Left lobe of liver (tissue), 2 donors: ENCODE data around the gene LRRC18. TPM values are rescaled to one million over a fixed set of nuclear protein-coding genes. Genes with fewer than 3 reads are reported as not detected.
A peak's percentile ranks its signal among the peaks of the same experiment; 100 is the strongest.

ENCODE experiments used
- ATAC-seq: fragments of 200-7000 bp; cut with Tn5 transposase; one replicate; pipeline ENCODE4 v1.9.1; 2020; ENCODE audit warnings: mild to moderate bottlenecking, moderate library complexity
- DNase-seq: peaks from one replicate; pipeline ENCODE4 v3.0.0-alpha.2; 2020; ENCODE audit warnings: low spot score
- total RNA-seq: library from RNA; stranded (reverse); gene quantifications from one replicate; pipeline ENCODE4 v1.2.1, GENCODE V29; 2021
- donor health status: DM: no; HTN: no; CAD: no; lungs with moderate emphysema.
- donor health status: DM: no; HTN: yes; CAD: no.

LRRC18 gene
- total RNA-seq, 1 donor from 2014 or later, result not detected

DNA sequence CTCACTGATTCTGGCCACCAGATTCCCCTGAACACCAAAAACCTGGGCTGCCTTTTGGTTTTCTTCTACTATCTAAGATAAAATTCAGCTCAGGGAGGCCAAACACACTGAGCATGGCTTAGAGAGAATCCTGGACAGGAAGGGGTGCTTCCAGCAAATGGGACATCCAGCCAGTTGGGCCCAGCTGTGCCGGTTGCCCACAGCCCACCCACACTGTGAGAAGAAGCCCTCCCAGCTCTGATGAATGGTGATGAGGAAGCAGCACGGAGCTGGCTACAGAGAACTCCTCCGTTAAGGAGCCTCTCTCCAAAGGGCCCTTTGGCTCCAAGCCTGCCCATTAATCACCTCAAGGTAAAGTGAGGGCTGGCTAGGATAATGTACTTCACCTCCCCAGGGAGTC lies 15.9 kb downstream of the LRRC18 start:
- no peak for ATAC-seq

GRCh38 chr10:48913674-48914073 lies 26.0 kb downstream of the LRRC18 start:
- DNase-seq (no peak), ATAC-seq (no peak)

More for the DNA sequence above, 15.9 kb downstream of the LRRC18 start:
- DNase-seq, result no peak

DNA sequence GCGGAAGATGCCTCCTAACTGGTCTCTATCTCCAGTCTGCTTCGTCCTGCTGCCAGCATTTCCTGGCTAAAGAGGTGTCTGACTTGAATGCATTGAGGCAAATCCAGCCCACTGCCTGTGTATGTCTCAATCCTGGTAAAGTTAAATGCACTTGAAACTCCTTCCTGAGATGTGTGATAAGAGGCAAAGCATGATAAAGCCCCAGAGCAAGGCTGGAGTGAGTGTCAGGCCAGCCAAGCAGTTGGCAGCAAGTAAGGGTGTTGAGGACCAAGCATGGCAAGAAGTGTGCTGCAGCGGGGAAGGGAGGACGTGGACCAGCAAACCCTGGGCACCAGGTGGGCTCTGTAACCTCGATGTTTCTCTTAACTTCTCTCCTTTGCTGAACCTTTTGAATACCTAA lies 29.1 kb downstream of the LRRC18 start:
- no peak for DNase-seq
- no peak for ATAC-seq

DNA sequence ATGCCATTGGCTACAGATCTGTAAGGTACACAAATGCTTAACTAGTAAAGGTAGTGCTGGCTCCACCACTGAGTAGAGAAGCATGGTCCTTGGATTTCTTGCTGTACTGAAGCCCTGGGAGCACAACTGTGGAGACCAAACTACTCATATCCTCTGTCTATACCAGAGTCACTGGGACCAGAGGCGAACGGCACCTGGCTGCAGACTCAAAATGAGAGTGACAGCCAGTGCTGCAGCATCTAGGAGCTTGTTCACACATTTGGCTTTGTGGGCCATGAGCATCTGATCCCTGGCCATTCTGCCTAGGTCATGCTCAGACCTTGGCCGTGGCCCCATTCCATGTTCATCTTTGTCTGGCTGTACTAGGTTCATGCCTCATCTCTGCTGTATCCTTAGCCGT lies 31.9 kb downstream of the LRRC18 start:
- ATAC-seq (no peak), DNase-seq (no peak)

GRCh38 chr10:48906841-48907240 lies 32.8 kb downstream of the LRRC18 start:
- ATAC-seq (no peak), DNase-seq (no peak)

DNA sequence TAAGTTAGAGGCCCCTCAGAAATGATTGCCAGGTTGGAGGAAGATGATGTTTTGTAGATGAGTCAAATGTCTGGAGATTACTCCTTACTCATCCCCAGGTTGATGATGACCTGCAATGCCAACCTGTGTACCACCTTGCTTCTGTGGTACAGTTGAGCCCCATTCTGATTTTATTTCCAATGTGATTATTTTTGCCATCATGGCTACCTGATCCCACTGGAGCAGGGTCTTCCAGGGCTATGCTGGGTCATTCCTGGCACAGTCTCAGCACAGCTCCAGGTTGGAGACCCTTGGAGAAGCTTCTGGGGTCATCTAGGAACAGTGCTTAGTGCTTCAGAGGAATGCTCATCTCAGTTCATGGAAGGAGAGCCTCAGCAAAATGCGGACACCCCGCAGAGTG lies 34.3 kb downstream of the LRRC18 start:
- no peak for DNase-seq
- no peak for ATAC-seq

GRCh38 chr10:48904861-48905260 lies 34.8 kb downstream of the LRRC18 start:
- ATAC-seq, result no peak
- no peak for DNase-seq

- ATAC-seq, result no peak
- DNase-seq, result no peak
Observed at GRCh38 chr10:48903151-48903550, 36.5 kb downstream of the LRRC18 start.

- DNase-seq (no peak), ATAC-seq (no peak)
Observed at GRCh38 chr10:48902096-48902495, 37.5 kb downstream of the LRRC18 start.

GRCh38 chr10:48901319-48901718 lies 38.3 kb downstream of the LRRC18 start:
- DNase-seq (no peak), ATAC-seq (no peak)

GRCh38 chr10:48900371-48900801 lies 39.3 kb downstream of the LRRC18 start:
- ATAC-seq, result peak; percentile 30
- DNase-seq, result no peak

DNA sequence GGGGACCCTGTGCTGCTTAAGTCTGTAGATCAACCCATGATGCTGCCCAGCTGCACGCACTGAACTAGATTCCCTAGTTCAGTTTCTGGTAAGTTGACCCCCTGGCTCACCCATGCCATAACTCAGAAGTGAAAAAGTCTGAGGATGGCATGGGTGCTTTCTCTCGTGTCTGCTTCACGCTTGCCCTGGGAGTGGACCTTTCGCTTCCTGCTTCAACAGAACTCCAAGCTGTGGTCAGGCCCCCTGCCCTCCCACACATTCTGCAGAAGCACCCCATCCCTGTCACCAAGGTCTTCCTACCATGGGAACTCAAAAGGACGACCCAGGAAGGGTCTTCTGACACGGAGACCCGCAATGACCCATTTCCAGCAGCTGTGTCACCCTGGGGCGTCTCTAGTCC lies 39.9 kb downstream of the LRRC18 start:
- ATAC-seq, result no peak
- no peak for DNase-seq

DNA sequence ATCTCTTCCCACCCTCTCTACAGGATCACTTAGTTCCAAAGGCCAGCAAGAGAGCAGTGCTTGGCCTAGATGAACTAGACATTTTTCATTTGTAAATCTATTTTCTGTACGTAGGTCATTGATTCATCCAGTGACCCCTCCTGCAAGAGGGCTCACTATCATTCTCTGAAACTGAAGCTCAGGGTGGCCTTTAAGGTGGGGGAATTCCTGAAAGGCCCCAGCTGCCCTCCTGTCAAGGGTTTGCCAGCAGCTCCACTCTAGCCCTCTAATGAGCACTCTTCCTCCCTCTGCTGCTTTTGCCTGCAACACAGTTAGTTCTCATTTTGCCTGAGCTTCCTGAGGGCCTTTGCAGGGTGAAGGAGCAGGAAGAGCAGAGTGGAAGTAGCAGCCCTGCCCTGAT lies 41.2 kb downstream of the LRRC18 start:
- no peak for DNase-seq

DNA sequence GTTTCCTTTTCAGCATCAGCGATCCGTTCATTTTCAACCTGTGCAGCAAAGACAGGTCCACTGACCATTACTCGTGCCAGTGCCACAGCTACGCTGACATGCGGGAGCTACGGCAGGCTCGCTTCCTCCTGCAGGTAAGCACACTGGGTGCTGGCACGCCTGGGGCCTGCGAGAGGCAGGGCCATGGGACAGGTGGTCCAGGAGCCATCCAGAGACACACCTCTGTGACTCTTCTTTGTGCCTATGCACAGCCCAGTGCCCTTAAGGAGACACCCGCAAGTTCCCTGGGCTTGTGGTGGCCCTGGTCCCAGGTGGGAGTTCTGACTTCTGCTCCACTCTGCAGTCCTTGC lies 42.2 kb downstream of the LRRC18 start:
- DNase-seq, result no peak
- no peak for ATAC-seq

More for the DNA sequence above, 41.2 kb downstream of the LRRC18 start:
- ATAC-seq, result no peak

- no peak for ATAC-seq
- peak; percentile 43 for DNase-seq
Observed at GRCh38 chr10:48896756-48897440, 42.7 kb downstream of the LRRC18 start.

- DNase-seq (no peak), ATAC-seq (no peak)
Observed at GRCh38 chr10:48895803-48896195, 43.8 kb downstream of the LRRC18 start.

DNA sequence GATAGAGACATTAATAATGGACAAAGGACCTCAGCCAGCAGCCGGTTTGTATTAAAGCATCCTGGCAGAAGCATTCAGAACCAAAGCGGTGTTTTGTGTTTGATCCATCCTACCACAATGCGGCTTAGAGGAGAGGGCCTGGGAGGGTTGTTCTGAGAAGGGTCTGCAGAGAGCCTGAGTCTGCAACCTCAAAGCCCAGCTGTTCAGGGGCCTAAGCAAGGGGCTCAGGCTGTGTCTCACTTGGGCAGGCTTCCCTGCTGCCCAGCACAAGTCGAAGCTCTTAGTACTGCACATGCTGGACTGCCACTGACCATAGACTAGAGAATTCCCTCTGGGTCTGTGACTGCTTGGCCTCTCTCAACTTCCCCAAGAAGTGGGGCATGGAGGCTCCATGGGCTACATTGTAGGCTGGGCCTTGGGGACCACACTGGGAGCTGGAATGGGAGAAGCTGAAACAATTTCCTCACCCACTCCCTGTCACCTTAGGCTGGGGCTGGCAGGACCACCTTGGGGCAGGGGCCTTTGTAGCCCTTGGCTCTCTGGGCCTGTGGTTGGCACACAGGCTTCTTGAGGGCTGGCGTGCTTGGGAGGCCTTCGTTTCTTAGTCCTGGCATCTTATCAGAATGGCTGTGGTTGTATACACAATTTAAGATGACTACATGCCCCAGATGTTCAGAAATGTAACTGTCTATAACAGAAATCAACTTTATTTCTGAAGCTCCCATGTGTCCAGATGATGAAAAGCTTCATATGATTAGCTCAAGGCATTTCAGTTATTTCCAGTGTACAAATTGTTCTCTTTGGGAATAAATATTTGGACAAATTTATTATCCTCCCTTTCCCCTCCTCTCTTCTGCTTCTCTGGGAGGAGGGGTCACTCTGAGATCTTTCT lies 44.5 kb downstream of the LRRC18 start:
- no peak for DNase-seq
- no peak for ATAC-seq

DNA sequence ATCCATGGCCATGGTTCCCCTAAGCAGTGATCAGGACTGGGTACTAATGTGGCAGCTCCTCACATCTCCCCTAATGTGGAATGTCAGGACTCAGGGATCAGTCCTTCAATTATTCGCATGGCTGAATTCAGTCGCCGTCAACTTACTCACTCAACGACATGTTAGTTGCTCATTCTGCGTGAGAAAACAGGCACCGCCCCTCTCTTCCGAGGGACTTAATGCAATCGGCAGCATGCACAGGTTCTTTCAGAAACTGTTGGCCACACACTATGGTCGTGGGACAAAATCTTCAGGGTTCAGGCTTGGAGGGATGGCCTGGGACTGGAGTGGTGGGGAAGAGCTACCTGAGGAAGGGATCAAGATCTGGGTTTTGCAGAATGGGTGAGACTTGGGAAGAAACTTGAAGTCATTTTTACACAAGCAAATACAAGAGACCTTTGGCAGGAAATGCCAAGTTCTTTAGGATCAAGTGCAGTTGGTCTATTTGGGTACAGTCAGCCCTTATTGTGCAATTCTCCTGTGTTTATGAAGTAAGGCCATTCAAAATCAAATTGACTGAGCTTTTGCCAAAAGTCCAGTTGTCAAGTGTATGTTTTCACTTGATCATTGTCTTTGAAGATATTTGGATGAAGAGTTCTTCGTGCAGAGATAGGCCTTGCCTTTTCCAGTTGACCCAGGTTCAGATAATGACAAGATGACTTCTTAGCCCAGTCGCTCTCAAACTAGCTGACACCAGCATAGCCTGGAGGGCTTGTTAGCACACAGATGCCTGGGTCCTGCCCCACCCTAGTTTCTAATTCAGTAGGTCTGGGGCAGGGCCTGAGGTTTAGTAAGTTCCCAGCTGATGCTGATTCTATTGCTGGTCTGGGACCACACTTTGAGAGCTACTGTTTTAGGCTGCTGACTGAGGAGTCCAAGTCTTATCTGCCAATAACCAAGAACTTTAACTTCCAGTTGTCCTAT lies 48.5 kb downstream of the LRRC18 start:
- DNase-seq (no peak), ATAC-seq (no peak)

DNA sequence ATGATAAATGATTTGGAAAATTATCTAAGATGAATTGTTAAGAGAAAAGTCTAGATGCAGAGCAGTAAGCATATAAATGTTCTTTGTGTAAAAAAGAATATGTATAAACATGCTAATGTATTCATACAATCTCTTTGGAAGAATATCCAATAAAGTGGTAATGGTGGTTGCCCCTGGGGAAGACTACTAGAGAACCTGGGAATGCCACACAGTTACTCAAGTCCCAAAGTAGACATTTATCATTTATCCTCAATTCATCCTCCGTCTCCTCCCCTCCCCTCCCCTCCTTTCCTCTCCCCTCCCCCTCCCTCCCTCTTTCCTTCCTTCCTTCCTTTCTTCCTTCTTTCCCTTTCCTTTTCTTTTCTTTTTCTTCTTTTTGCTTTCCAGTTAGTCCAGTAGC lies 51.7 kb downstream of the LRRC18 start:
- ATAC-seq, result no peak
- DNase-seq, result no peak

DNA sequence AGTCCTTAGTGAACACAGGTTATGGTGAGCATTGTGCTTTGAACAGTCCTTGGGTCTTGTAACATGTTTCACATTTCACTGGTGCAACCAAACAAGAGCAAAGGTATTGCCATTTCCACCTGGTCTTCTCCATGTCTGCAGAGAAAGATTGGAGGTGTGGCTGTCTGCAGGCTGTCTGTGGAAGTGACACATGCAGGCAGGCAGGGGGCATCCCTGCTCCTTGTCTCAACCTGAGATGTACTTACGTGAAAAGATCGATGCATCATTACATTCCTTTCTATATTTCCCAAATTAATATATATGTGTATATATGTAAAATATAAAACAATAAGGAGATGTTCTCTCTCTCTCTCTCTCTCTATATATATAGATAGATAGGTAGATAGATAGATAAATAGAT lies 54.3 kb downstream of the LRRC18 start:
- DNase-seq, result no peak
- no peak for ATAC-seq
